SHP77 (cell line): Measurements from ENCODE around the gene S1PR3.
"Not testable (repeated sequence)": the region's sequence is repeated elsewhere in the genome, so short reads cannot be mapped to it uniquely, and the experiment has no call there.

Source experiments
- DNase-seq, 2 experiments: peaks; one replicate each; lab custom pipeline; 2025; lab: John Stamatoyannopoulos, UW

Gene S1PR3

DNA sequence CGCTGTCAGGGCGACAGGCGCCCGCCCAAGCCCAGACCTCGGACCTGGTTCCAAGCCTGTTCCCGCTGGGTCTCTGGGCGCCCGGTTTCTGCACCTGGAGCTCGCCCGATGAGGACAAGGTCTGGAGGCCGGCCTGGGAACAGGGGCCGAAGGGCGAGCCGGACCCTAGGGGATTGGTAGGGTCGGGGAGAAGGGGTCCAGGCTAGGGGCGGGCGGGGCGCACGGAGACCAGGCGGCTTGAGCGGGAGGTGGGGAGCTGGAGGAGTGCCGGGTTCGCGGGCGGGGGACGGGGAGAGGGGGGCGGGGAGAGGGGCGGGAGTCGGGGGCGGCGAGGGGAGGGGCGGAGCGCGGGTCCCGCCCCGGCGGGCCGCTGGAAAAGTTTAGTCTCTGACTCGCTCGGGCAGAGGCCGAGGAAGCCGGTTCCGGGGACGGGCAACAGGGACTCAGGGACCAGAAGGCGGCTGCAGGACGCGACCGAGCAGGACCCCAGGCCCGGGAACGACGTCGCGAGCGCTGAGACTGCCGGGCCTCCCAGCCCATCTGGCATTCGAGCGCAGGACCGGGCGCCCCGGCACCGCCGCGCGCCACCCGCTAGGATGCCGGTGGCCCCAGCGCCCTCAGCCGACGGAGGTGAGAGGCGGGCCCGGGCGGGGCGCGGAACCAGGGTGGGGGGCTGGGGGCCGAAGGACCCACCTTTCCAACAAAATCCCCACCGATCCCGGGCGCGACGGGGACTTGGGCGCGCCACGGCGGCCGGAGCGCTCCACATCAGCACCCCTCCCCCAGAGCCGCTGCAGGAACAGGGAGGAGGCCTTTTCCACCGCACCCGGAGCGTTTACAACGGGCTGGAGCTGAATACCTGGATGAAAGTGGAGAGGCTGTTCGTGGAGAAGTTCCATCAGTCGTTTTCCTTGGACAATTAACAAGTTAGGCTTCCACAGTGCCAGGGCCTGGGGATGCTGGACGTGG lies at the start of gene S1PR3:
Gene S1PR3, plus strand, starts transcription at position 403 of the 969 bp plus-strand sequence. CDS start 9,733 bp downstream, outside the sequence.
- no peak for DNase-seq

- not testable (repeated sequence) for DNase-seq
These were observed 49.7 kb upstream of the S1PR3 start for GRCh38 chr9:88941586-88941985.

GRCh38 chr9:88942411-88942810 lies 48.9 kb upstream of the S1PR3 start:
- no peak for DNase-seq

DNA sequence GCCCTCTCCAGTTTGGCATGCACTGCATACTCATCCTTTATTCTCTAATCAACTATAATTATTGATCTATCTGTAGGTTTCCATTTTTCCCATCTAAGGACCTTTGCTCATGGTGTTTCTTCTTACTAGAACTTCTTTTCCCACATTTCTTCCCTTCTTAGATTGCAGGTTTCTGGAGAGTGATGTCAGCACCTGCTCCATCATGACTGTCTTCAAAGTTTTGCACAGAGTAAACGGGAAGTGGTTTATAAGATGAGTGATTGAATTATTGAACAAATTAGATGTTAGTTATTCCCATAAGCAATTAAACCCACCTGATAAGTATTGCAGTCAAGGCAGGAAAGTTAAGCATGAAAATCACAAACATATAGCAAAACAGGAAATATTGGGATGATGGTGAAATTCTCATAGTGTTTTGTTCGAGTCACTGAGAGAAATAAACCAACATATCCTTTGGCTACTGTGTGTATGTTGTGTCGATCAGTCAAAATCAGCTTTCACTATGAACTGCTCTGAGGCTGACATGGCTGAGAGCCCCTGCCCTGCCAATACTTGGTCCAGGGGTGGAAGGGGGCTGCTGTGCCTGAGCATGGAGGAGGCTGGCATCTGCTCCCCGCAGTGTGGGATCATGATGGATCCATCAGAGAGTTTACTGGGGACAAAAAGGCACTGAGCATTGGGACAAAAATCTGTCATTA lies 45.5 kb upstream of the S1PR3 start:
- no peak for DNase-seq

DNA sequence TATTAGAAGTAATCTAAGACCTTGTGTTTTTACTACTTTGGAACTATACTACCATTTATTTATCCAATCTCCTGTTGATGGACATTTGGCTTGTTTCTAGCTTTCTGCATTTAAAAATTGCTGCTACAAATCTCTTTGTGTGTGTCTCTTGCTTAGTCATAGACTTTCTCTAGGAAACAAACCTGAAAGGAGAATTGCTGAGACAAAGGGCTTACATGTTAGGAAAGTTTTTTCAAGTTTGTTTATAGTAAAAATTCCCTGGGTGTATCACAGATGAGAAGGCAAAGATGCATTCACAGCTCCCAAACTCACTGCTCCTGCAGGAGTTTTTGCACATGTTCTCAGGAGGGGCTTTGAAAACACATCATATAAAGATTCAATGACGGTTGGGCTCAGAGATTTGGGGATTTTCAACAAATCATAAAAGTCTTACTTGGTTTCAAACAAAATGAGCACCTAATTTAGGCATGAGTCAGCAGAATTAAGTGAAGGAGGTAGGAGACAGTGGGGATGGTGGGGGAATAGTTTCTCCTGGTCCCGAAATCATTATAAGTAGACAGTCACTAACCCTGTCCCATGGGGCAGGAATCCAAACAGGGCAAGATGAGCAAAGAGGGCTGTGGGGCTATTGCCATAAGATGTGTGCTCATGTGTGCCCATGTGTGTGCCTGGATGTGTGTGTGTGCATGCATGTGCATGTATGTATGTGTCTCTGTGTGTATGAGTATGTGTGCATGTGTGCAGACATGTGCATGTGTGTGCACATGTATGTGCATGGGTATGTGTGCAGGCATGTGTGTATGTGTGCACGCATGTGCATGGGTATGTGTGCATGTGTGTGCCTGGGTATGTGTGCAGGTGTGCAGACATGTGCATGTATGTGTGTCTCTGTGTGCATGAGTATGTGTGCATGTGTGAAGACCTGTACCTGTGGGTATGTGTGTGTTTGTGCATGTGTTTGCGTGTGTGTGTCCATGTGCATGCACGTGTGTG lies 43.4 kb upstream of the S1PR3 start:
- no peak for DNase-seq

DNA sequence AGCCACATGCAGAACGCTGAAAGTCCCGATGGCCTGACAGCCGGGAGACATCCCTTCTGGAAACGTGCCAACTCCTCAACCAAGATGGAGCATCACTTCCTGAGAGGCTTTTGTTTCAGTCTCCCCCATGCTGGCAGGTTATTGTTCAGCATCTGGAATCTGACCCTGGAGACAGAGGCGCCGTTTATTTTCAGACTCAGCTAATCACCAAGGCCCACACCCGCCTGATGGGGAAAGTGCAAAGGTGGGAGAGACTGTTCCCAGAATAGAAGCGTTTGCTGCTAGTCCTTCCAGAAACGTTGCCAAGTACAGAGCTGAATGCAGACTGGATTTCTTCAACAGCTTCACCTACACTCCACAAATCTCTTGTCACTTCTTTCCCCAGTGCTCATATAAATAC lies 41.8 kb upstream of the S1PR3 start:
- DNase-seq = no peak

DNA sequence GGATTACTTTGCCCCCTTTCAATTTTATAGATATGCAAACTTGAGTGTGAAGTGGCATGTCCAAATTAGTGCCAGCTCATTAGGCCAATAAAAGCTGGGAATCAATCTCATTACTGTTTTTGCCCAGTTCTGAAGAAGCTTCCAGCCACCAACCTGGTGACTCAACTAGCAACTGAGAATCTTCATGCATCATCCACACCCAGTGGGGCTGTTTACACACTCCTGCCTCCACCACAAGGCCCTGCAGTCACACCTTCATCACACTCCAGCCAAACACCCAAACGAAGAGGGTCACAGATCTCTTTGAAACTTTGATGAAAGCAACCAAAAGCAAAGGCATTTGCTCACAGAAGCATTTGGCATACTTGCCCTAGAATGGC lies 41.3 kb upstream of the S1PR3 start:
- no peak for DNase-seq

- DNase-seq = peak in 1 of 2 experiments; percentile 5
These were observed 40.7 kb upstream of the S1PR3 start for GRCh38 chr9:88950341-88951154.

DNA sequence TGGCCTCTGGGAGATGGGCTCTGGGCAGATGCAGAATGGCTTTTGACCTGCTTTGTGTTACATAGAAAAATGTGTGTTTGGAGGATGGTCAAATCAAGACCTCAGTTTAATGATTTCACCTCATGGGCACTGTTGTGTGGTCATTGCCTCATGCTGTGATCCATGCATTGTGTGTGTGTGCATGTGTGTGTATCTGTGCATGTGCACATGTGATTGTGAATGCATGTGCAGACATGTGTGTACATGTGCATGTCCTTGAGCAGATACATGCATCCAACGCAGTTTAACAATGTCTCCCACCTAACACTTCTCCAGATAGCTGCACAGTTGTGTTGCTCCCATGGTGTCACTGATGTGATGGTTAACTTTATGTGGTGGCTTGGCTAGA lies 40.1 kb upstream of the S1PR3 start:
- DNase-seq = no peak

- DNase-seq = no peak
These were observed 39.1 kb upstream of the S1PR3 start for GRCh38 chr9:88952086-88952615.

GRCh38 chr9:88952976-88953375 lies 38.3 kb upstream of the S1PR3 start:
- DNase-seq = no peak

DNA sequence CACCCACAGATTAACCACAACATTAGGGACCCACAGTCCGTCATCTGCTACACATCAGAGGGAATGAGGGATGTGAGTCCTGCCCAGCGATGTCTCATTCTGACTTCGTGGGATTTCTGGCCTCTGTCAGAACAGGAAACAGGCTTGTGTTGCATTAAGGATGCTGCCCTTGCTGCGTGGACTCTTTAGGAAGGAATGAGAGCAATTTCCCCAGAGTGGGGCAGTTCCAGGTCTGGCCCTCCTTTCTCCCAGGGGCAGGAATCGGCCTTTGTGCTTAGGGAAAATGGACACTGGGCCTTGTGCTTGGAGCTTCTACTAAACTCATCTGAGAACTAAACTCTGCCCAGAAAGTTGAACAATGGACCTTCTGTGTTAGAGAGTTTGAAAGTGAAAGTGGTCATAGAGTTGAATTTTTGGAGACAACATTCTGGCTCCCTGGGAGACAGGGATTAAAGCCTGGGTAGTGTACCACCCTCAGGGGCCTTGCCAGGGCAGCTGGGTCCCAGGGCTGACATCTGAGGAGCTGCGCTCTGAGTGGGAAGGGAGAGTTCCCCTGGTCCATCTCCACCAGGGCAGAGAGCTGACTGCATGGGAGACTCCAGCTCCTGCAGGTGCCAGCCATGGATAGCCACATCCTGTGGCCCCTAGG lies 37.8 kb upstream of the S1PR3 start:
- DNase-seq = no peak

DNA sequence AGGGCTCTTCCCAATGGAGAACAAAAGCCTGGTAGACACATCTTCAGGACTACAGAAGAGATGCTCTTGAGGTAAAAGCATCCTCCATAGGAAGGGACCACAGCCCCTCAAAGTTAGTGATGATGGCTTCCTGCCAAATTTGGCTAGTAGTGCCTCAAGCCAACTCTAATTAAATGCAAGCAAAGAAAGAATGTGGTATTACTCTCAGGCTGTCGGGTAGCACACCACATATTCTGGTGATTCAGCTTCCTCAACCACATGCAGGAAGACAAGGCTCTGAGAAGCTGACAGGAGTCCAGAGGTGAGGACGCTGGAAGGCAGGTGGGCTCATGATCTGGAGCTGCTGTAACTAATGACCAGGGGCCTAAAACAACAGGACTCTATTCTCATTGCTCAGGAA lies 37.2 kb upstream of the S1PR3 start:
- DNase-seq = no peak

DNA sequence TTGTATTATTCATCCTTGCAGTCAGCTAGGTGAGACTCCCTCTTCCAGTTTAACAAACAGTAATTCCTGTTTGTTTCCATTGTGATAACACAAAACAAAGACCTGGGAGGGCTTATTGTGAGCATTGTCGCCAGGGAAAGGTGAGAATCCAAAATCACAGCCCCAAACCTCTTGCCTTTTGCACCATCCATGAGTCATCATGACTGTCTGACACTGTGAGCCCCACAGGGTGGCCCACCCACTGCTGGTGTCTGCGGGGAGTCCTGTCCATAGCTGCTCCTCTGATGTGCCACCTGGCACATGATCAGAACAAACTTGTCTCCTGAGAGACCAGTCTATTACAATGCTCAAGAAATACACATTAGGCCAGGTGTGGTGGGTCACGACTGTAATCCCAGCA lies 33.7 kb upstream of the S1PR3 start:
- no peak for DNase-seq

- no peak for DNase-seq
These were observed 31.4 kb upstream of the S1PR3 start for GRCh38 chr9:88959727-88960469.

DNA sequence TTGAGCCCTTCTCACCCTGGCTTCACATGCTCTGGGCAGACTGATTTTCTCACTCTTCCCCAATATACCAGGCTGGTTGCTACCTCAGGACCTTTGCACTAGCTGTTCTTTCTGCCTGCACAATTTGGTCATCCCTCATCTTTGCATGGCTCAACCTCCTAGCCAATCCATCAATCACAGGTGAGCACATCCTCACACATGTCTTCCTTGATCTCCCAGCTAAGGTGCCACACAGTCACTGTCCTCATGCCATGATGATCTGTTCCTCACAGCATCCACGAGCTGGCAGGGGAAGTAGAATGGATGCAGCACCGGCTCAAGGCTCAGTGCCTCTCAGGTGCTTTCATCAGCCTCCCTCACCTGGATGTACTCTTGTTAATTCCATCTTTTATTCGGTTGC lies 30.6 kb upstream of the S1PR3 start:
- DNase-seq = no peak

- DNase-seq = no peak
These were observed 25.8 kb upstream of the S1PR3 start for GRCh38 chr9:88965473-88965872.

- DNase-seq = no peak
These were observed 24.2 kb upstream of the S1PR3 start for GRCh38 chr9:88966894-88967676.

- DNase-seq = no peak
These were observed 22.5 kb upstream of the S1PR3 start for GRCh38 chr9:88968799-88969198.
